Activated CD4-positive, alpha-beta memory T cell treated with anti-CD3 and anti-CD28 coated beads for 36 hours (primary cell): ENCODE results near the gene CHST5. TPM values are rescaled to one million over a fixed set of nuclear protein-coding genes. Genes with fewer than 3 reads are reported as not detected.
"Not testable (repeated sequence)": the region's sequence is repeated elsewhere in the genome, so short reads cannot be mapped to it uniquely, and the experiment has no call there.

Experiments
- CTCF ChIA-PET: fragments of 350-600 bp; sonication (Branson Sonifier 250); formaldehyde crosslinking; loops from one replicate; lab custom pipeline; 2021; ENCODE audit warnings: antibody characterized with exemption, inconsistent platforms; lab: Charles Lee
- POLR2A ChIA-PET: fragments of 350-600 bp; sonication (Branson Sonifier 250); formaldehyde crosslinking; loops from one replicate; lab custom pipeline; 2021; ENCODE audit warnings: antibody characterized with exemption; lab: Charles Lee
- DNase-seq: peaks from one replicate; pipeline ENCODE4 v3.0.0-alpha.2; 2020
- H3K27ac Mint-ChIP-seq: one replicate; pipeline ENCODE4 v1.8.0; 2021; ENCODE audit warnings: mixed read lengths
- H3K27me3 Mint-ChIP-seq: one replicate; pipeline ENCODE4 v1.8.0; 2021; ENCODE audit warnings: mixed read lengths
- H3K36me3 Mint-ChIP-seq: one replicate; pipeline ENCODE4 v1.8.0; 2021; ENCODE audit warnings: mixed read lengths
- H3K4me1 Mint-ChIP-seq: one replicate; pipeline ENCODE4 v1.8.0; 2021; ENCODE audit warnings: low read depth, mixed read lengths
- H3K4me3 Mint-ChIP-seq: one replicate; pipeline ENCODE4 v1.8.0; 2021; ENCODE audit warnings: mild to moderate bottlenecking, mixed read lengths
- H3K9me3 Mint-ChIP-seq: one replicate; pipeline ENCODE4 v1.8.0; 2021; ENCODE audit warnings: mixed read lengths
- intact Hi-C: fragments of 100-400 bp; cut with micrococcal nuclease; formaldehyde crosslinking; loops from one replicate; pipeline ENCODE4 v1.15.1; 2023
- total RNA-seq, 2 experiments: library from RNA; stranded (reverse); gene quantifications; one replicate each; pipeline ENCODE4 v1.2.3, GENCODE V29; 2021

CHST5 gene
- total RNA-seq, 2 experiments from 2014 or later: 0.34 TPM; not detected in 1

DNA sequence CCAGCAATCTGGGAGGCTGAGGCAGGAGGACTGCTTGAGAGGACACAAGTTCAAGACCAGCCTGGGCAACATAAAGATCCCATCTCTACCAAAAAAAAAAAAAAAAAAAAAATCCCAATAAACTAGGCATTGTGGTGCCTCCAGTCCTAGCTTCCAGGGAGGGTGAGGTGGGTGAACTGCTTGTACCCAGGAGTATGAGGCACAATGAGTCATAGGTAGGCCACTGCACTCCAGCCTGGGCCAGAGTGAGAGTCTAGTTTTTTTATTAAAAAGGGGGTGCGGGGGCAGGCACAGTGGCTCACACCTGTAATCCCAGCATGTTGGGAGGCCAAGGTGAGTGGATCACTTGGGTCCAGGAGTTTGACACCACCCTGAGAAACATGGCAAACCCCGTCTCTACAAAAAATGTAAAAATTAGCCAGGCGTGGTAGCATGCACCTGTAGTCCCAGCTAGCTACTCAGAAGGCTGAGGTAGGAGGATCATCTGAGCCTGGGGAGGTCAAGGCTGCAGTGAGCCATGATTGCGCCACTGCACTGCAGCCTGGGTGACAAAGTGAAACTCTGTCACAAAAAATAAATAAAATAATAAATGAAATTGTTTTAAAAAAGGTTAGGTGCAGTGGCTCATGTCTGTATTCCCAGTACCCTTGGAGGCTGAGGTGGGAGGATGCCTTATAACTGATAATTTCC lies 32.8 kb downstream of the CHST5 start:
- peaks cover 6% of the 10 kb centered on the region for H3K4me1 Mint-ChIP-seq
- intact Hi-C loops: no loop called here
- POLR2A ChIA-PET: no interaction called here
- CTCF ChIA-PET: no interaction called here
- no peak overlapping the region for H3K27ac Mint-ChIP-seq
- H3K9me3 Mint-ChIP-seq: no peaks in the 10 kb centered on the region
- no peak for DNase-seq
- H3K27me3 Mint-ChIP-seq: peaks cover 7% of the 10 kb centered on the region
- H3K36me3 Mint-ChIP-seq: no peaks in the 10 kb centered on the region
- H3K4me3 Mint-ChIP-seq: no peak overlapping the region

DNA sequence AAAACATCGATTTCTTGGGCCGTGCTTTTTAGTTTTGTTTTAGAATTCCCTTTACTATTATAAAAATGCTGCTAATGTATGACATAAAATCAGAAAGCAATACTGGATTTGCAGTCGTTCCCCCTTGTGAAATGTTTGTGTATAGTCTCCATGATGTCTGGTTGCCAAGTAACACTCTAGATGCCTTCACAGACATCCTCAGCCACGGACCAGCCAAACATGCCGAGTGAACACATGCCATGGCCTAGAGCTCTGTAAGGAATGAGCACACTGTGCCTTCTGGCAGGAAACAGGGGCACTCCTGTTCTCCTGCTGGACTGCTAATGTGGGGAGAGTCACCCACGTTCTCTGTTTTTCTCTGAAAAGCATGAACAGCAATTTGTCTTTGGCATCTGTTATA lies 34.1 kb downstream of the CHST5 start:
- H3K36me3 Mint-ChIP-seq, H3K4me3 Mint-ChIP-seq, intact Hi-C loops, H3K4me1 Mint-ChIP-seq, POLR2A ChIA-PET, H3K27ac Mint-ChIP-seq, DNase-seq, CTCF ChIA-PET, H3K27me3 Mint-ChIP-seq, H3K9me3 Mint-ChIP-seq: not testable (repeated sequence)

DNA sequence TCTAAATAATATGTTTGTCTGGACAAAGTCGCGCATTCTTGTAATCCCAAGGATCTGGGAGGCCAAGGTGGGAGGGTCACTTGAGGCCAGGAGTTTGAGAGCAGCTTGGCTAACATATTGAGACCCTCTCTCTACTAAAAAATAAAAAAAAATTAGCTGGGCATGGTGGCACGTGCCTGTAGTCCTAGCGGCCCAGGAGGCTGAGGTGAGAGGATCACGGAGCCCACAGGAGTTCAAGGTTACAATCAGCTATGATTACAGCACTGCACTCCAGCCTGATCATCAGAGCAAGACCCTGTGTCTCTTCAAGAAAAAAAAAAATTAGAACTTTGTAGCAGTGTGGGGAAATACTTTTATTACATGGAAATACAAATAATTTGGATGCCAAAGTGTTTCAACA lies 34.5 kb downstream of the CHST5 start:
- no peak overlapping the region for H3K27ac Mint-ChIP-seq
- no peak for DNase-seq
- POLR2A ChIA-PET: no interaction called here
- H3K4me3 Mint-ChIP-seq: no peak overlapping the region
- H3K36me3 Mint-ChIP-seq: no peaks in the 10 kb centered on the region
- peaks cover 5% of the 10 kb centered on the region for H3K27me3 Mint-ChIP-seq
- H3K4me1 Mint-ChIP-seq: peaks cover 6% of the 10 kb centered on the region
- CTCF ChIA-PET: interaction anchor here (0.9 kb wide), 1 partner anchor 302 kb away, joined by 3 read pairs; no protein-coding TSS in a partner anchor
- intact Hi-C loops: no loop called here
- no peaks in the 10 kb centered on the region for H3K9me3 Mint-ChIP-seq

DNA sequence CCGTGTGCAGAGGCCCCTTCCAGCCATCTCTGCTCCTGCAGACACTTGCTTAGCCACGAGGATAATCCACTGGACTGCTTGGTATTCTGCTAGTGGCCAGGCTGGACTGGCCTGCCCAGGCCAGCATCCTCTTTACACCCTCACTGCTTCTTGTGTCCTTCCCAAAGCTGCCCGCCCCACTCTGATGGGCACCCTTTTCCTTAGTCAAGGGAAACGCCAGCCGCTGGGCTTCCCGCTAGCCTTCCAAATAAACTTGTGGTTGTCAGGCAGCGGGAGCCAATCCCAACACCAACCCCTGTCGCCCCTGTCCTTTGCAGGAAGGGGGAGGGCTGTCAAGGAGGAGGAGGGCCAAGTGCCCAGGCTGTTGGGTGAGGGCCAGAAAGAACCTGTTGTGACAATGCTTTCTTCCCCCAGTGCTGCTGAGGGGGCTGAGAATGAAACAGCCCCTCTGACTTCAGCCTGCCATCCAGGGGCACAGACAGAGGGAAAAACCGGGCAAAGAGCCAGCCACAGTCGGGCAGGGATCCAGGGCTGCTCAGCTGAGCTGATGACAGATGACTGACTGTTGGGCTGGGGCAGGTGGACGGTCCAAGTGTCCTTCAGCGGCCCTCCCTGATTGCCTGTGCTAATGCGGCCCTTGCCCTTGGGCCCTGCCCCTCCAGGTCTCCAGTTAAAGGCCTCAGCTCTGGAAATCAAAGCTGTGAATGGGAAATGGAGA lies 37.1 kb downstream of the CHST5 start:
- POLR2A ChIA-PET, intact Hi-C loops, H3K9me3 Mint-ChIP-seq, H3K4me3 Mint-ChIP-seq, H3K4me1 Mint-ChIP-seq, H3K27ac Mint-ChIP-seq, DNase-seq, H3K36me3 Mint-ChIP-seq, CTCF ChIA-PET: not testable (repeated sequence)
- H3K27me3 Mint-ChIP-seq: peaks cover 16% of the 10 kb centered on the region

DNA sequence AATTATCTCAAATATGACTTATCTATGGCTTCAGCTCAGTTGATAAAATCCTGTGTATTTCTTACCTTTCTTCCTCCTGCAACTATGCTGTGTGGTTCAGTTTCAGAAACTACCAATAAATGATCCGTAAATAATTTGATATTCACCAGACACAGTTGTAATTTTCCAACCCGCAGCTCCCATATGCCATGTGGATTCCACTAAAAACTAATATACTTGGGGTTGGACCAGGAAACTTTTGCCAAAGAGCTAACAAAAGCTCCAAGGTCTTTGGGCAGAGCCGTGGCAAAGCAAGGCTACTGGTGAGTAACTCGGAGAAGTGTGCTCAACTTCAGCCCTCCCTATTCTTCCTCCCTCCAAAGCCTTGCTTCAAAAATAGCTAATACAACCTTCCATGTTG lies 38.4 kb downstream of the CHST5 start:
- DNase-seq: no peak
- peaks cover 6% of the 10 kb centered on the region for H3K4me1 Mint-ChIP-seq
- intact Hi-C loops: no loop called here
- no peak overlapping the region for H3K27ac Mint-ChIP-seq
- no peak overlapping the region for H3K4me3 Mint-ChIP-seq
- POLR2A ChIA-PET: no interaction called here
- peaks cover 22% of the 10 kb centered on the region for H3K27me3 Mint-ChIP-seq
- CTCF ChIA-PET: no interaction called here
- no peaks in the 10 kb centered on the region for H3K9me3 Mint-ChIP-seq
- no peaks in the 10 kb centered on the region for H3K36me3 Mint-ChIP-seq

DNA sequence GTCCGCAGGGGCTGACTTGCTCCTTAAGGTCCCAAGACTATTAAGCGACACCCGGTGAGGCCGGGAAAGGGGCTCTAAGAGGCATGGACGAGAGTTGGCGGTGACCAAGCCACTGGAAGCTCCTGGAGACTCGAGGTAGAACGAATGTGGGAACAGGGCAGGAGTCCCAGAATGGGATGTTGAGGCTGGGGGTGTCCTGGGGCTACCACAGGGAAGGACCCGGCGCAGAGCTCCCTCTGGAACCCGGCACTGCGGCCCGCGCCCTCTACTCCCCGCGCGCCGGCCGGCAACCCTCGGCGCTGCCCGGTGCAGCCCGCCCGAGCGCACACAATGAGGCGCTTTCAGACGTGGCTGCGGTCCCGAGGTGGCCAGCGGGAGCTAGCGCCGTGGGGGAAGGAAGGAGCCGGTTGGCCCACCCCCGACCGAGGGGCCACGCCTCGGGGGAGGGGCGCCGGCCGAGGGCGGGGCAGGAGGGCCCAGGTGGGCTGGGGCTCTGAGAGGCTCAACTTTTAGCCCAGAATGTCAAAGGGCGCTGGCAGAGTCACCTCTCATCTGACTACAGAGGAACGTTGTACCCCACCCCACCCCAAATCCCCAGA lies 40.7 kb downstream of the CHST5 start, which contains the start of gene CHST6:
Gene CHST6 (minus strand): TSS at position 366 of the 599 bp plus-strand sequence. CDS start 15,613 bp downstream, outside the sequence.
- H3K4me3 Mint-ChIP-seq: peak within 1 kb of the TSS; percentile 45
- no peaks in the 10 kb centered on the region for H3K9me3 Mint-ChIP-seq
- H3K36me3 Mint-ChIP-seq: no peaks in the 10 kb centered on the region
- ChIA-PET POLR2A (no interaction called here), CTCF (interaction anchor here (1.1 kb wide), 1 partner anchor 22 kb away, joined by 5 read pairs; no protein-coding TSS in a partner anchor)
- H3K27me3 Mint-ChIP-seq: peaks cover 24% of the 10 kb centered on the region
- peaks cover 6% of the 10 kb centered on the region for H3K4me1 Mint-ChIP-seq
- DNase-seq: peak; percentile 32
- intact Hi-C loops: no loop called here
- no peak within 1 kb of the TSS for H3K27ac Mint-ChIP-seq

DNA sequence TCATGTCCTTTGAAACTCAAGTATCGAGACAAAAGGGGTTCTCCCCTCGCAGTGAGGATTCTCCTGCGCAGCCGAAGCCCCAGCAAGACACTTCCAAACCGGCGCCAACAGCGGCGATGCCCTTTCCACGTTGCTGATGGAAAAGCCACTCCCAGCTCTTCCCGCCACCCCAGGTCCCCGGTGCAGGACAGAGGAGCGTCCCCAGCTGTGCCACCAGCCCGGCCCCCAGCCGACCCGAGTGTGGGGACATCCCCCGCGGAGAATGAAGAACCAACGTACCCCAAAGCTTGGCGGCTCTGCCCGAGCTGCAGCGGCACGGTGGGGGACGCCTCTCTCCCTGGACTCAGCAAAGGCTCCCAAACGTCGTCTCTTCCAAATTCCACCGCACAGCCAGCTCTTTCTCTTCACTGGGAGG lies 41.2 kb downstream of the CHST5 start:
- Mint-ChIP-seq H3K36me3 (no peaks in the 10 kb centered on the region), H3K27me3 (peaks cover 24% of the 10 kb centered on the region), H3K4me1 (peaks cover 6% of the 10 kb centered on the region), H3K27ac (no peak overlapping the region), H3K9me3 (no peaks in the 10 kb centered on the region), H3K4me3 (peak overlapping the region; percentile 45)
- intact Hi-C loops: no loop called here
- no peak for DNase-seq
- ChIA-PET POLR2A (no interaction called here), CTCF (interaction anchor here (1.1 kb wide), 1 partner anchor 22 kb away, joined by 5 read pairs; no protein-coding TSS in a partner anchor)

DNA sequence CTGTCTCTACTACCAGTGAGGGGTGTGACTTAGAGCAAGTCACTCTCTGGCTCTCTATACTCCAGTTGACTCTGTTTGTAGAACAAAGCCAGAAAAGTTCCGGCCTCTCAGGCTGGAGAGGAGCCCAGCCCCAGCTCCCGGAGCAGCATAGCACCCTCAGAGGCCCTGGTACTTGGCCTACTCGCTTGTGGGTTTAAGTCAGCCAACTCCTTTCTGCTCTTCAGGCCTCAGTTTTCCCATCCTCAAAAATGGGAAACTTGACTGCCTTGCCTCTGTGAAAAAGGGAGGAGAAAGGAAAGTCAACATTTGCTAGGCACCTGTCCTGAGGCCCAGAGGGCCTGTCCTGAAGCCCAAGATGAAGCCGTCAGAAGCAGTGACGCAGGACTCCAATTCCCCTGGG lies 41.7 kb downstream of the CHST5 start:
- POLR2A ChIA-PET: no interaction called here

DNA sequence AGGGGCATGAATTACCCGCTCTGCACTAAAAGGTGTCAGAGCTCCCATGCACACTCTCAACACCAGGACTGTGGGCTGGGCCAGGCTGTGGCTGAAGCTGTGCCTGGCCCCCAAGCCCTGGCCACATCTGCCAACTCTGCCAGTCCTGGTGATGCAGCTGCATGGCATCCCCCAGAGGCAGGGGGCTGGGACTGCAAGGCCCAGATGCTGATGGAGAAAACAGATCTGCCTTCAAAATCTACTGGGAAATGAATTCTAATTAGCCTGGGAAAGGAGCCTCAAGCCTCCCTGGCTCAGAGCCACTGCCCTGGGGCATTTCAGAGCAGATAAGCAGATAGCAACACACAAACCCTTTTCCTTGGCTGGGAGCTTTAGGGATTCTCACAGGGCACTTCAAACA lies 44.0 kb downstream of the CHST5 start:
- CTCF ChIA-PET: interaction anchor here (1.1 kb wide), 1 partner anchor 27 kb away, joined by 4 read pairs; the partner anchor contains the start of gene TMEM170A
- Mint-ChIP-seq H3K4me1 (peaks cover 6% of the 10 kb centered on the region), H3K27me3 (peaks cover 22% of the 10 kb centered on the region), H3K9me3 (no peaks in the 10 kb centered on the region), H3K27ac (no peak overlapping the region), H3K36me3 (no peaks in the 10 kb centered on the region), H3K4me3 (no peak overlapping the region)
- no peak for DNase-seq
- POLR2A ChIA-PET: no interaction called here
- intact Hi-C loops: no loop called here

More for the DNA sequence above, 41.7 kb downstream of the CHST5 start:
- H3K9me3 Mint-ChIP-seq: no peaks in the 10 kb centered on the region
- peak overlapping the region; percentile 45 for H3K4me3 Mint-ChIP-seq
- CTCF ChIA-PET: interaction anchor here (1.1 kb wide), 1 partner anchor 23 kb away, joined by 5 read pairs; no protein-coding TSS in a partner anchor
- peaks cover 24% of the 10 kb centered on the region for H3K27me3 Mint-ChIP-seq
- DNase-seq: no peak
- H3K36me3 Mint-ChIP-seq: no peaks in the 10 kb centered on the region
- intact Hi-C loops: no loop called here
- H3K27ac Mint-ChIP-seq: no peak overlapping the region
- H3K4me1 Mint-ChIP-seq: peaks cover 6% of the 10 kb centered on the region

DNA sequence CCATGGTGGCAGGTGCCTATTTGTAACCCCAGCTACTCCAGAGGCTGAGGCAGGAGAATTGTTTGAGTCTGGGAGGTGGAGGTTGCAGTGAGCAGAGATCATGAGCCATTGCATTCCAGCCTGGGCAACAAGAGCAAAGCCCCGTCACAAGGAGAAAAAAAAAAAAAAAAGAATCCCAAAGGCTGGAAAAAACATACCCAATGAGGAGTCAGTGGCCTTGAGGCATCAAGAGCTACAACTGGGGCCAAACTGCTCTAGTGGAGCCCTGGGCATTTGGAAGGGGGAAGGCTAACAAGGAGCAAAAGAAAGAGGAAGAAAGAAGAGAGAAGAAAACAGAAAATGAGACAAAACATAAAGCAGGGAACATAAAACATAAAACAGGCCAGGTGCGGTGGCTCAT lies 47.6 kb downstream of the CHST5 start:
- Mint-ChIP-seq H3K9me3 (no peaks in the 10 kb centered on the region), H3K27ac (no peak overlapping the region), H3K27me3 (peaks cover 16% of the 10 kb centered on the region), H3K36me3 (no peaks in the 10 kb centered on the region), H3K4me1 (no peaks in the 10 kb centered on the region), H3K4me3 (no peak overlapping the region)
- POLR2A ChIA-PET: no interaction called here
- no peak for DNase-seq
- intact Hi-C loops: no loop called here
- CTCF ChIA-PET: no interaction called here

DNA sequence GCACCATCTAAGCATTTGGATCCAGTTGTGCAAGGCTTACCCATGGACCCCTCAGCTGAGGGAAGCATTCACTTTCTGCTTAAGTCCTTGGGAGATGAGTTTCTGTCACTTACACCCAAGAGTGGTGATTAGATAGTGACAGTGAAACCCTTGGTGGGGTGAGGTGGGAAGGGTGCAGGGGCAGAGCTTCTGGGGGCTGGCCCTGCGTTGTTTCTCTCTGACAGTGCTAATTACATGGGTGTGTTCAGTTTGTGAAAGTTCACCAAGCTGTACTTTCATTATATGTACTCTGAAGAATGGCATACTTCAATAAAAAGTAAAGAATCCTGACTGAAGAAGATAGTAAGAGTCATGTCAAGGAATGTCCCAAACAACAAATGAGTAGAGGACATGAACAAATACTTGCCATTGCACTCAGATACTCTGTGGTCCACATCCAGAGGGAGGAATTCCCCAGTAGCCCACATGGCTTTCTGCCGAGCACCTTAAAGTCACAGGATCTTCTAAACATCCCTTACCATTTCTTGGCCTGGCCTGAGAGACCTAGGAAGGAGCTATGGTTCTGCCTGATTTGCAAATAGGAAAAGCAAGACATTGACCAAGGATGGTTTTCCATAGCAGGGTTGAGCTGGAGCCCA lies 49.1 kb downstream of the CHST5 start:
- Mint-ChIP-seq H3K9me3 (no peaks in the 10 kb centered on the region), H3K4me1 (no peaks in the 10 kb centered on the region), H3K4me3 (no peak overlapping the region), H3K27me3 (peaks cover 13% of the 10 kb centered on the region), H3K27ac (no peak overlapping the region), H3K36me3 (no peaks in the 10 kb centered on the region)
- CTCF ChIA-PET: interaction anchor here (0.7 to 2.0 kb wide), 3 partner anchors 10 to 31 kb away, joined by 3 to 6 read pairs (median 4); no protein-coding TSS in a partner anchor
- intact Hi-C loops: no loop called here
- POLR2A ChIA-PET: interaction anchor here (0.7 kb wide), 1 partner anchor 203 kb away, joined by 3 read pairs; no protein-coding TSS in a partner anchor
- peak; percentile 19 for DNase-seq
